NCI-H82 treated with DMSO at 0.1 percent for 48 hours (cell line): Measurements from ENCODE around the gene EIF2B5.
"Not testable (repeated sequence)": the region's sequence is repeated elsewhere in the genome, so short reads cannot be mapped to it uniquely, and the experiment has no call there.

ENCODE experiments used
- DNase-seq: peaks from one replicate; lab custom pipeline; 2025; ENCODE audit not compliant: unreplicated experiment; lab: John Stamatoyannopoulos, UW

EIF2B5 gene

GRCh38 chr3:184145111-184145524 lies 10.0 kb downstream of the EIF2B5 start:
- DNase-seq = peak; percentile 20

- DNase-seq = no peak
Measured at GRCh38 chr3:184145751-184146270, 10.7 kb downstream of the EIF2B5 start.

- no peak for DNase-seq
Measured at GRCh38 chr3:184148076-184148475, 12.9 kb downstream of the EIF2B5 start.

GRCh38 chr3:184149123-184149522 lies 14.0 kb downstream of the EIF2B5 start:
- no peak for DNase-seq

- not testable (repeated sequence) for DNase-seq
Measured at GRCh38 chr3:184149770-184150169, 14.6 kb downstream of the EIF2B5 start.

GRCh38 chr3:184154885-184155643 lies 19.9 kb downstream of the EIF2B5 start, which contains the start of gene DVL3:
Gene DVL3 (plus strand): TSS chr3:184155377. CDS start chr3:184155636, 259 bp downstream.
- DNase-seq = peak; percentile 41

- DNase-seq = no peak
Measured at GRCh38 chr3:184155644-184156521, 20.7 kb downstream of the EIF2B5 start.

- peak; percentile 36 for DNase-seq
Measured at GRCh38 chr3:184156522-184156955, 21.4 kb downstream of the EIF2B5 start.

GRCh38 chr3:184157206-184157605 lies 22.0 kb downstream of the EIF2B5 start:
- DNase-seq = peak; percentile 20

GRCh38 chr3:184158404-184158803 lies 23.2 kb downstream of the EIF2B5 start:
- no peak for DNase-seq

- no peak for DNase-seq
Measured at GRCh38 chr3:184160456-184160855, 25.3 kb downstream of the EIF2B5 start.

- not testable (repeated sequence) for DNase-seq
Measured at GRCh38 chr3:184162571-184163070, 27.5 kb downstream of the EIF2B5 start.

- no peak for DNase-seq
Measured at GRCh38 chr3:184164648-184165330, 29.6 kb downstream of the EIF2B5 start.

- DNase-seq = no peak
Measured at GRCh38 chr3:184165543-184165942, 30.4 kb downstream of the EIF2B5 start.

- DNase-seq = no peak
Measured at GRCh38 chr3:184166671-184167070, 31.5 kb downstream of the EIF2B5 start.

GRCh38 chr3:184167786-184168185 lies 32.6 kb downstream of the EIF2B5 start:
- DNase-seq = no peak

- no peak for DNase-seq
Measured at GRCh38 chr3:184168363-184169120, 33.4 kb downstream of the EIF2B5 start.

- DNase-seq = no peak
Measured at GRCh38 chr3:184169896-184170875, 35.0 kb downstream of the EIF2B5 start.

GRCh38 chr3:184171562-184171961 lies 36.4 kb downstream of the EIF2B5 start:
- no peak for DNase-seq
